GM12878 (cell line): ENCODE results near the gene TMTC1. TPM values are rescaled to one million over a fixed set of nuclear protein-coding genes. Genes with fewer than 3 reads are reported as not detected.

Experiments used
- ATAC-seq: fragments of 200-7000 bp; cut with Tn5 transposase; 3 replicates; pipeline ENCODE4 v1.9.1; 2020; ENCODE audit warnings: mild to moderate bottlenecking, moderate library complexity
- BruUV-seq: library from RNA; stranded (reverse); fragments of 400-500 nt; replicated peaks from 2 replicates; lab custom pipeline; 2021; lab: Mats Ljungman, UMichigan
- CTCF ChIA-PET: fragments of 300-600 bp; sonication (Branson Sonifier 250); formaldehyde crosslinking; extraction: SDS; loops from one replicate; lab custom pipeline; 2021; ENCODE audit warnings: inconsistent platforms; lab: Yijun Ruan, JAX
- POLR2A ChIA-PET: fragments of 350-600 bp; formaldehyde crosslinking; extraction: SDS; loops from one replicate; lab custom pipeline; 2021; ENCODE audit warnings: inconsistent platforms; lab: Charles Lee
- RAD21 ChIA-PET: fragments of 300-600 bp; sonication (Branson Sonifier 250); formaldehyde crosslinking; loops from one replicate; lab custom pipeline; 2023; ENCODE audit warnings: antibody characterized with exemption; ENCODE audit not compliant: unreplicated experiment; lab: Charles Lee
- SMC1A ChIA-PET: fragments of 300-600 bp; sonication (Branson Sonifier 250); formaldehyde crosslinking; loops from one replicate; lab custom pipeline; 2023; ENCODE audit not compliant: unreplicated experiment, uncharacterized antibody; lab: Charles Lee
- DNase-seq: peaks from one replicate; pipeline ENCODE4 v3.0.0-alpha.2; 2011; ENCODE audit warnings: low read depth, low spot score
- FAIRE-seq: peaks from 3 replicates; lab custom pipeline; 2011; peaks lifted over from hg19 to GRCh38; lab: Jason Lieb, UNC
- H2AFZ ChIP-seq: 2 replicates; pipeline ENCODE4 v1.6.0; 2011; ENCODE audit warnings: low read depth, low read length, control low read depth; ENCODE audit not compliant: control insufficient read depth
- H3K27ac ChIP-seq: 2 replicates; pipeline ENCODE4 v1.5.1; 2011; ENCODE audit warnings: control low read depth; ENCODE audit not compliant: control insufficient read depth, insufficient read depth
- H3K27me3 ChIP-seq, 2 experiments: replicated peaks in 1 of 2; 2 replicates each; pipeline versions ENCODE4 v1.6.0 to v1.6.1; 2011; ENCODE audit warnings: low read length in 1 of 2; ENCODE audit not compliant: control insufficient read depth in 2 of 2, insufficient read depth in 2 of 2
- H3K36me3 ChIP-seq, 2 experiments: 2 replicates each; pipeline ENCODE4 v1.5.1; 2011; ENCODE audit warnings: low read length in 1 of 2; ENCODE audit not compliant: control insufficient read depth in 2 of 2, insufficient read depth in 2 of 2
- H3K4me1 ChIP-seq: 2 replicates; pipeline ENCODE4 v1.6.1; 2011; ENCODE audit warnings: mild to moderate bottlenecking, low read length, moderate library complexity, mixed read lengths; ENCODE audit not compliant: control insufficient read depth, insufficient read depth
- H3K4me2 ChIP-seq: 2 replicates; pipeline ENCODE4 v1.6.0; 2011; ENCODE audit warnings: control low read depth; ENCODE audit not compliant: control insufficient read depth, insufficient read depth
- H3K4me3 ChIP-seq: fragments of 200-600 bp; sonication (generic); 2 replicates; pipeline ENCODE4 v1.5.1; 2016
- H3K79me2 ChIP-seq: 2 replicates; pipeline ENCODE4 v1.6.0; 2011; ENCODE audit warnings: low read length; ENCODE audit not compliant: control insufficient read depth, insufficient read depth
- H3K9ac ChIP-seq: 2 replicates; pipeline ENCODE4 v1.8.0; 2011; ENCODE audit warnings: low read length, control low read depth, mixed read lengths; ENCODE audit not compliant: control insufficient read depth, insufficient read depth
- H3K9me3 ChIP-seq: replicated peaks from 3 replicates; pipeline ENCODE4 v1.5.1; 2011; ENCODE audit warnings: mild to moderate bottlenecking, low read length; ENCODE audit not compliant: control insufficient read depth, insufficient read depth
- H4K20me1 ChIP-seq: 2 replicates; pipeline ENCODE4 v1.6.0; 2011; ENCODE audit not compliant: control insufficient read depth, insufficient read depth
- CTCF ChIP-seq, 3 experiments: IDR thresholded peaks in 2 of 3; conservative IDR thresholded peaks in 1 of 3; 2 replicates each; pipeline ENCODE4 v1.5.1; 2011; ENCODE audit warnings: low read depth in 3 of 3, low read length in 3 of 3, mild to moderate bottlenecking in 3 of 3, control low read depth in 2 of 3, moderate library complexity in 2 of 3, inconsistent platforms in 1 of 3, mixed read lengths in 1 of 3; ENCODE audit not compliant: control insufficient read depth in 2 of 3, insufficient read depth in 1 of 3; ENCODE audit errors: extremely low read depth in 1 of 3
- EGR1 ChIP-seq, 2 experiments: IDR thresholded peaks; 1 replicate in 1 of 2; 2 replicates in 1 of 2; pipeline ENCODE4 v1.6.1; 2011 to 2012; ENCODE audit warnings: low read depth in 2 of 2, low read length in 2 of 2, borderline replicate concordance in 1 of 2, mild to moderate bottlenecking in 1 of 2, moderate library complexity in 1 of 2
- HCFC1 ChIP-seq: fragments of 150-350 bp; IDR thresholded peaks from 2 replicates; pipeline ENCODE4 v1.6.1; 2014; ENCODE audit warnings: low read length
- MEF2B ChIP-seq: fragments of 450-650 bp; IDR thresholded peaks from 2 replicates; pipeline ENCODE4 v1.6.1; 2018; ENCODE audit warnings: mild to moderate bottlenecking, moderate library complexity; ENCODE audit not compliant: partially characterized antibody, poor library complexity, severe bottlenecking
- NFXL1 ChIP-seq: fragments of 450-650 bp; IDR thresholded peaks from 2 replicates; pipeline ENCODE4 v1.6.1; 2017; ENCODE audit warnings: antibody characterized with exemption, mild to moderate bottlenecking, borderline replicate concordance
- PAX8 ChIP-seq: fragments of 450-650 bp; IDR thresholded peaks from 2 replicates; pipeline ENCODE4 v1.6.1; 2017; ENCODE audit warnings: mild to moderate bottlenecking, moderate library complexity
- POLR2A ChIP-seq: IDR thresholded peaks from 2 replicates; pipeline ENCODE4 v1.6.1; 2011; ENCODE audit warnings: low read depth, mild to moderate bottlenecking, low read length
- RELA ChIP-seq: fragments of 450-650 bp; IDR thresholded peaks from 2 replicates; pipeline ENCODE4 v1.8.0; 2014; ENCODE audit warnings: borderline replicate concordance; ENCODE audit not compliant: partially characterized antibody
- SRF ChIP-seq, 2 experiments: IDR thresholded peaks; 2 replicates each; pipeline ENCODE4 v1.6.1; 2011; ENCODE audit warnings: low read depth in 2 of 2, low read length in 2 of 2, mild to moderate bottlenecking in 1 of 2, moderate library complexity in 1 of 2
- WRNIP1 ChIP-seq: IDR thresholded peaks from 2 replicates; pipeline ENCODE4 v1.6.1; 2011; ENCODE audit warnings: low read depth, low read length, improper control_type of control experiment, borderline replicate concordance
- ZNF274 ChIP-seq: IDR thresholded peaks from one replicate; pipeline ENCODE4 v1.8.0; 2011; ENCODE audit not compliant: insufficient read length, insufficient read depth
- WGBS: methylation state at CpG from one replicate; pipeline ENCODE4 v1.1.6; 2016; ENCODE audit warnings: low lambda C conversion rate; ENCODE audit not compliant: insufficient replicate concordance, insufficient coverage; ENCODE audit errors: missing lambda C conversion rate; 5-methylcytosine and 5-hydroxymethylcytosine counted together
- in situ Hi-C: fragments of 300-500 bp; cut with MboI; formaldehyde crosslinking; loops from 9 replicates; pipeline ENCODE4 v1.14.3; 2018; ENCODE audit warnings: mixed read lengths
- intact Hi-C: fragments of 100-400 bp; cut with micrococcal nuclease; formaldehyde crosslinking; loops from one replicate; pipeline ENCODE4 v1.14.2; 2022; ENCODE audit not compliant: unreplicated experiment
- polyA plus RNA-seq, 11 experiments: library from polyadenylated mRNA; depleted of rRNA in 4 of 11; unstranded in 6 of 11; stranded (reverse) in 5 of 11; fragments of >200 nt; fragmentation: Nextera tagmentation in 4 of 11; fragmentation: Illumina TruSeq in 1 of 11; extraction: Ambion mirVana in 4 of 11; extraction: Trizol in 1 of 11; gene quantifications; 1 replicate in 1 of 11; 2 replicates in 10 of 11; pipeline versions ENCODE4 v1.2.1 to v1.2.3, GENCODE V29; 2011 to 2016; ENCODE audit warnings: inconsistent platforms in 2 of 11, missing spikeins in 2 of 11, low read depth in 1 of 11
- total RNA-seq, 4 experiments: library from RNA; depleted of rRNA in 3 of 4; stranded (reverse); fragments of >200 nt in 3 of 4; fragmentation: Illumina TruSeq in 1 of 4; extraction: Trizol in 1 of 4; gene quantifications; 2 replicates each; pipeline versions ENCODE4 v1.2.1 to v1.2.3, GENCODE V29; 2013 to 2021
- TF ChIP-seq, protein P1 (sequence below): IDR thresholded peaks from 2 replicates; pipeline ENCODE4 v1.6.1; 2012; ENCODE audit warnings: low read length, inconsistent platforms

The TMTC1 gene
- total and polyA plus RNA-seq, 10 of the 15 experiments (the other 5 are each of a cell fraction or from before 2014, with no cell fraction given), result 0.10 to 20.9 (median 0.57) TPM

DNA sequence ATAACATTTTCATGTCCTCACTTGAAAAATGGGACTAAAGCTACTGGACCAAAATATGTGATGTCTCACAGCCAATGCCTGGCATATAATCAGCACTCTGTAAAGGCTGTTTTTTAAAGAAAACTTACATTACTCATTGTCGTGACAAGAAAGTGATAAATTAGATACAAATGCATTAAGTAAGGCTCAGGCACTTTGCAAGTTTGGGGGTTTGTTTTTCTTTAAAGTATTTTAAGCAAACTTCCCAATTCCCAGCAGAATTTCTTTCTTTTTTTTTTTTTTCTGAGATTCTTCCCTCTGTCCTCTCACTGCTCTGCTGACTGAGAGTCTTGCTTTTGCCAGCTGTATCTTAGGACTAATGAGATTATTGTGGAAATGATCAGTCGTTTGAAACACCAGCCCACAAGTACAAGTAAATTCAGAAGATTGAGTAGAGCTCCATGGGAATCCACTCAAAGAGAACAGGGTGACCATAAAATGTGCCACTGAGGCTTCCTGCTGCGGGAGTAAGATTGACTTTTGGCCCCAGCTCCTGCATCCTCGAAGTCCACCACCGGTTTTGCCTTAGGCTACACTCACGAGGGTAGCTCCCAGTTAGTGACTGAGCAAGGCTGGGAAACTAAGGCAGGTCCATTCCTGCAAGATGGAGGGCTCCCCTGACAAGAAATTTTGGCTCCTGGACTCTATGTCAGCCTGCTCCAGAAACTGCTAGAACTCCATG, 82.8 kb downstream of the TMTC1 start (continued):
- no peak for TF ChIP-seq HCFC1
- no peak for TF ChIP-seq RELA
- no peak for TF ChIP-seq NFXL1
- no peak for TF ChIP-seq CTCF (IDR thresholded peaks at IDR 0.05 in 2 of 3, conservative IDR thresholded peaks at IDR 0.05 in 1 of 3; ENCODE audit: control insufficient read depth in 2 of 3, extremely low read depth in 1 of 3, insufficient read depth in 1 of 3, low read depth in 3 of 3, low read length in 3 of 3)
- TF ChIP-seq SRF (IDR thresholded peaks at IDR 0.05; ENCODE audit: low read depth in 2 of 2, low read length in 2 of 2), result no peak
- no peak for TF ChIP-seq MEF2B
- TF ChIP-seq EGR1 (IDR thresholded peaks at IDR 0.05; ENCODE audit: borderline replicate concordance in 1 of 2, low read depth in 2 of 2, low read length in 2 of 2), result no peak

GRCh38 chr12:29698756-29699155, 85.0 kb downstream of the TMTC1 start:
- no TSS peak for BruUV-seq
- Histone ChIP-seq H3K4me2 (no peak overlapping the region), H3K79me2 (no peaks in the 10 kb centered on the region), H3K36me3 (no peaks in the 10 kb centered on the region), H3K4me3 (no peak overlapping the region), H3K4me1 (no peaks in the 10 kb centered on the region), H3K27me3 (no peaks in the 10 kb centered on the region), H4K20me1 (no peaks in the 10 kb centered on the region), H3K9ac (no peak overlapping the region), H2AFZ (no peak overlapping the region), H3K9me3 (no peaks in the 10 kb centered on the region), H3K27ac (no peak overlapping the region)
- ChIA-PET SMC1A (interaction anchor here (1.0 to 5.6 kb wide), 4 partner anchors 6 to 15 kb away, joined by 3 to 41 read pairs (median 6); no protein-coding TSS in a partner anchor), RAD21 (interaction anchor here (1.8 kb wide), 1 partner anchor 24 kb away, joined by 4 read pairs; no protein-coding TSS in a partner anchor), CTCF (no interaction called here), POLR2A (no interaction called here)
- in situ Hi-C loops (no loop called here), intact Hi-C loops (no loop called here)
- TF ChIP-seq WRNIP1 (no peak), PAX8 (no peak), ZNF274 (no peak), POLR2A (no peak)
- TF ChIP-seq, protein P1, sequence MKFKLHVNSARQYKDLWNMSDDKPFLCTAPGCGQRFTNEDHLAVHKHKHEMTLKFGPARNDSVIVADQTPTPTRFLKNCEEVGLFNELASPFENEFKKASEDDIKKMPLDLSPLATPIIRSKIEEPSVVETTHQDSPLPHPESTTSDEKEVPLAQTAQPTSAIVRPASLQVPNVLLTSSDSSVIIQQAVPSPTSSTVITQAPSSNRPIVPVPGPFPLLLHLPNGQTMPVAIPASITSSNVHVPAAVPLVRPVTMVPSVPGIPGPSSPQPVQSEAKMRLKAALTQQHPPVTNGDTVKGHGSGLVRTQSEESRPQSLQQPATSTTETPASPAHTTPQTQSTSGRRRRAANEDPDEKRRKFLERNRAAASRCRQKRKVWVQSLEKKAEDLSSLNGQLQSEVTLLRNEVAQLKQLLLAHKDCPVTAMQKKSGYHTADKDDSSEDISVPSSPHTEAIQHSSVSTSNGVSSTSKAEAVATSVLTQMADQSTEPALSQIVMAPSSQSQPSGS, result no peak
- no peak for FAIRE-seq
- 0% methylated on average over 1 of the region's 1 CpG for WGBS
- no peak for ATAC-seq
- DNase-seq, result no peak
